WTC11 (cell line): ENCODE measurements around the gene RTP1. TPM values are rescaled to one million over a fixed set of nuclear protein-coding genes. Genes with fewer than 3 reads are reported as not detected.
A peak's percentile ranks its signal among the peaks of the same experiment; 100 is the strongest.

Experiments used
- ATAC-seq: fragments of 200-7000 bp; cut with Tn5 transposase; 2 replicates; pipeline ENCODE4 v1.10.0; 2021; ENCODE audit warnings: mild to moderate bottlenecking, moderate library complexity
- CTCF ChIA-PET: fragments of 300-600 bp; sonication (Branson Sonifier 250); formaldehyde crosslinking; loops from one replicate; lab custom pipeline; 2021; ENCODE audit warnings: antibody characterized with exemption; lab: Charles Lee
- POLR2A ChIA-PET: fragments of 350-600 bp; sonication (Branson Sonifier 250); formaldehyde crosslinking; loops from one replicate; lab custom pipeline; 2021; ENCODE audit warnings: antibody characterized with exemption; lab: Charles Lee
- DNase-seq: peaks from one replicate; pipeline ENCODE4 v3.0.0; 2021; ENCODE audit warnings: low spot score
- H3K27ac Mint-ChIP-seq: 2 replicates; pipeline ENCODE4 v1.8.0; 2021; ENCODE audit warnings: mixed read lengths
- H3K27me3 Mint-ChIP-seq: 2 replicates; pipeline ENCODE4 v1.8.0; 2021; ENCODE audit warnings: low read depth, mild to moderate bottlenecking, moderate library complexity, mixed read lengths
- H3K36me3 Mint-ChIP-seq: 2 replicates; pipeline ENCODE4 v1.8.0; 2021; ENCODE audit warnings: mixed read lengths
- H3K4me1 Mint-ChIP-seq: 2 replicates; pipeline ENCODE4 v1.8.0; 2022; ENCODE audit warnings: mixed read lengths
- H3K4me3 Mint-ChIP-seq: 2 replicates; pipeline ENCODE4 v1.8.0; 2021; ENCODE audit warnings: mild to moderate bottlenecking, moderate library complexity, mixed read lengths
- H3K9me3 Mint-ChIP-seq: 2 replicates; pipeline ENCODE4 v1.8.0; 2021; ENCODE audit warnings: mixed read lengths
- ATF2 ChIP-seq: sonication (generic); formaldehyde crosslinking; IDR thresholded peaks from 2 replicates; pipeline ENCODE4 v1.8.1; 2022; ENCODE audit warnings: low read depth, missing genetic modification reagents, borderline replicate concordance
- CREM ChIP-seq: sonication (generic); formaldehyde crosslinking; IDR thresholded peaks from 2 replicates; pipeline ENCODE4 v1.8.1; 2022; ENCODE audit warnings: mild to moderate bottlenecking, missing genetic modification reagents, moderate library complexity
- ERG ChIP-seq: fragments of 250-450 bp; sonication (Bioruptor Pico); IDR thresholded peaks from 2 replicates; pipeline ENCODE4 v1.8.0; 2021; ENCODE audit warnings: mild to moderate bottlenecking
- FOXP1 ChIP-seq: sonication (generic); formaldehyde crosslinking; IDR thresholded peaks from 2 replicates; pipeline ENCODE4 v1.8.0; 2022; ENCODE audit warnings: missing genetic modification reagents, mild to moderate bottlenecking, moderate library complexity, borderline replicate concordance
- GABPB1 ChIP-seq: sonication (generic); formaldehyde crosslinking; IDR thresholded peaks from 2 replicates; pipeline ENCODE4 v1.8.1; 2023; ENCODE audit warnings: mild to moderate bottlenecking, missing genetic modification reagents
- GRHL2 ChIP-seq: fragments of 250-450 bp; sonication (Bioruptor Pico); IDR thresholded peaks from 2 replicates; pipeline ENCODE4 v1.8.0; 2022; ENCODE audit warnings: mild to moderate bottlenecking, moderate library complexity; ENCODE audit not compliant: insufficient replicate concordance, severe bottlenecking
- HMGXB4 ChIP-seq: sonication (generic); formaldehyde crosslinking; IDR thresholded peaks from 2 replicates; pipeline ENCODE4 v1.8.1; 2023; ENCODE audit warnings: mild to moderate bottlenecking, moderate library complexity, missing genetic modification reagents
- JUN ChIP-seq: sonication (generic); formaldehyde crosslinking; IDR thresholded peaks from 2 replicates; pipeline ENCODE4 v1.8.0; 2023; ENCODE audit warnings: mild to moderate bottlenecking, missing genetic modification reagents
- KAT7 ChIP-seq: sonication (generic); formaldehyde crosslinking; IDR thresholded peaks from 2 replicates; pipeline ENCODE4 v1.8.1; 2023; ENCODE audit warnings: missing genetic modification reagents, mild to moderate bottlenecking, borderline replicate concordance
- RORB ChIP-seq: fragments of 250-450 bp; sonication (Bioruptor Pico); IDR thresholded peaks from 2 replicates; pipeline ENCODE4 v1.9.0; 2021; ENCODE audit warnings: mild to moderate bottlenecking
- SMAD4 ChIP-seq: sonication (generic); formaldehyde crosslinking; IDR thresholded peaks from 2 replicates; pipeline ENCODE4 v1.8.0; 2022; ENCODE audit warnings: mild to moderate bottlenecking, missing genetic modification reagents
- SP1 ChIP-seq: sonication (generic); formaldehyde crosslinking; conservative IDR thresholded peaks from 2 replicates; pipeline ENCODE4 v1.8.1; 2022; ENCODE audit warnings: missing genetic modification reagents
- STAT6 ChIP-seq: sonication (generic); formaldehyde crosslinking; conservative IDR thresholded peaks from 2 replicates; pipeline ENCODE4 v1.8.1; 2023; ENCODE audit warnings: mild to moderate bottlenecking, low read depth, missing genetic modification reagents, moderate library complexity
- TEAD4 ChIP-seq: sonication (generic); formaldehyde crosslinking; IDR thresholded peaks from 2 replicates; pipeline ENCODE4 v1.8.0; 2022; ENCODE audit warnings: mild to moderate bottlenecking, missing genetic modification reagents
- TP53 ChIP-seq: sonication (generic); formaldehyde crosslinking; IDR thresholded peaks from 2 replicates; pipeline ENCODE4 v1.8.1; 2023; ENCODE audit warnings: mild to moderate bottlenecking, missing genetic modification reagents
- USF1 ChIP-seq: sonication (generic); formaldehyde crosslinking; IDR thresholded peaks from 2 replicates; pipeline ENCODE4 v1.8.0; 2022; ENCODE audit warnings: mild to moderate bottlenecking, missing genetic modification reagents
- ZNF138 ChIP-seq: sonication (generic); formaldehyde crosslinking; conservative IDR thresholded peaks from 2 replicates; pipeline ENCODE4 v1.8.1; 2022; ENCODE audit warnings: mild to moderate bottlenecking, moderate library complexity, missing genetic modification reagents
- ZNF416 ChIP-seq: fragments of 250-450 bp; sonication (Bioruptor Pico); IDR thresholded peaks from 2 replicates; pipeline ENCODE4 v1.9.0; 2021; ENCODE audit warnings: mild to moderate bottlenecking, inconsistent platforms
- ZNF423 ChIP-seq: fragments of 250-450 bp; sonication (Bioruptor Pico); IDR thresholded peaks from 2 replicates; pipeline ENCODE4 v2.1.2; 2022; ENCODE audit warnings: mild to moderate bottlenecking, moderate library complexity
- total RNA-seq: library from RNA; stranded (reverse); gene quantifications from 3 replicates; pipeline ENCODE4 v1.2.3, GENCODE V29; 2021
- TF ChIP-seq, protein P1 (sequence below): sonication (generic); formaldehyde crosslinking; IDR thresholded peaks from 2 replicates; pipeline ENCODE4 v1.8.0; 2022; ENCODE audit warnings: mild to moderate bottlenecking, missing genetic modification reagents
- TF ChIP-seq, protein P2 (sequence below): sonication (generic); formaldehyde crosslinking; IDR thresholded peaks from 2 replicates; pipeline ENCODE4 v1.8.0; 2023; ENCODE audit warnings: missing genetic modification reagents
- TF ChIP-seq, protein P3 (sequence below): sonication (generic); formaldehyde crosslinking; IDR thresholded peaks from 2 replicates; pipeline ENCODE4 v1.8.0; 2022; ENCODE audit warnings: mild to moderate bottlenecking, missing genetic modification reagents

RTP1 gene
- total RNA-seq, 1 experiment from 2014 or later, result 5.6 TPM

- TF ChIP-seq ZNF416 (CRISPR knock-in tag), result no peak
- TF ChIP-seq SP1 (CRISPR knock-in tag), result no peak
- no peak for TF ChIP-seq ZNF138
- no peak for TF ChIP-seq TP53 (CRISPR knock-in tag)
- no peak for TF ChIP-seq GABPB1
- no peak for TF ChIP-seq ERG (CRISPR knock-in tag)
- no peak for TF ChIP-seq RORB (CRISPR knock-in tag)
- TF ChIP-seq TEAD4, result no peak
Measured at GRCh38 chr3:187166750-187167149, 30.5 kb upstream of the RTP1 start (continued).

DNA sequence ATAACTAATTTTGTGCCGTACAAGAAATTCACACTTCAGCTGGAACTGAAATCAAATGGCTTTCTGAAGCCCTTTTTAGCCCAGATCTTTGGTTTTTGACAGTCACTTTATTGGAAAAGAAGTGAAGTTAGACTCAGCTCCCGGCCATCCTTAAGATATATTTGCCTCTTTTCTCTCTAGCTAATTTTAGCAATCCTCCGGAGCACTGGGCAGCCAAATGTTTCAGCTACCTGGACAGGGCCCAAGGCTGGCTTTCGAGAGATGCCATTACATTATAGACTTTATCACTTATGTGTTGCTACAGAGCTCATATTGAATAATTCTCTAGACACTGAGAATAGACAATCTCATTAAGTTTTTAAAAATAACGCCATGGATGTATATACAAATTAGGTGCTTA, 29.5 kb upstream of the RTP1 start:
- ChIA-PET CTCF (interaction anchor here (0.8 kb wide), 1 partner anchor 28 kb away, joined by 3 read pairs; the partner anchor contains the start of gene RPL39L), POLR2A (interaction anchor here (0.7 kb wide), 1 partner anchor 28 kb away, joined by 3 read pairs; the partner anchor contains the start of gene RPL39L)
- Mint-ChIP-seq H3K27me3 (no peaks in the 10 kb centered on the region), H3K36me3 (peaks cover 56% of the 10 kb centered on the region), H3K4me3 (no peak overlapping the region), H3K4me1 (peaks cover 69% of the 10 kb centered on the region), H3K27ac (peak overlapping the region; percentile 73), H3K9me3 (peaks cover 10% of the 10 kb centered on the region)
- TF ChIP-seq SP1 (CRISPR knock-in tag), result no peak
- TF ChIP-seq TP53 (CRISPR knock-in tag), result no peak
- no peak for TF ChIP-seq ZNF423 (CRISPR knock-in tag)
- no peak for TF ChIP-seq ATF2 (CRISPR knock-in tag)
- TF ChIP-seq HMGXB4 (CRISPR knock-in tag), result no peak
- no peak for TF ChIP-seq KAT7 (CRISPR knock-in tag)
- TF ChIP-seq JUN, result no peak
- TF ChIP-seq, protein P1, sequence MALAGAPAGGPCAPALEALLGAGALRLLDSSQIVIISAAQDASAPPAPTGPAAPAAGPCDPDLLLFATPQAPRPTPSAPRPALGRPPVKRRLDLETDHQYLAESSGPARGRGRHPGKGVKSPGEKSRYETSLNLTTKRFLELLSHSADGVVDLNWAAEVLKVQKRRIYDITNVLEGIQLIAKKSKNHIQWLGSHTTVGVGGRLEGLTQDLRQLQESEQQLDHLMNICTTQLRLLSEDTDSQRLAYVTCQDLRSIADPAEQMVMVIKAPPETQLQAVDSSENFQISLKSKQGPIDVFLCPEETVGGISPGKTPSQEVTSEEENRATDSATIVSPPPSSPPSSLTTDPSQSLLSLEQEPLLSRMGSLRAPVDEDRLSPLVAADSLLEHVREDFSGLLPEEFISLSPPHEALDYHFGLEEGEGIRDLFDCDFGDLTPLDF (CRISPR knock-in tag), result no peak
- no peak for TF ChIP-seq ZNF138
- TF ChIP-seq, protein P2, sequence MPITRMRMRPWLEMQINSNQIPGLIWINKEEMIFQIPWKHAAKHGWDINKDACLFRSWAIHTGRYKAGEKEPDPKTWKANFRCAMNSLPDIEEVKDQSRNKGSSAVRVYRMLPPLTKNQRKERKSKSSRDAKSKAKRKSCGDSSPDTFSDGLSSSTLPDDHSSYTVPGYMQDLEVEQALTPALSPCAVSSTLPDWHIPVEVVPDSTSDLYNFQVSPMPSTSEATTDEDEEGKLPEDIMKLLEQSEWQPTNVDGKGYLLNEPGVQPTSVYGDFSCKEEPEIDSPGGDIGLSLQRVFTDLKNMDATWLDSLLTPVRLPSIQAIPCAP, result no peak
- TF ChIP-seq CREM (CRISPR knock-in tag), result no peak
- no peak for ATAC-seq
- DNase-seq, result no peak

- Mint-ChIP-seq H3K27ac (no peak overlapping the region), H3K4me1 (peaks cover 73% of the 10 kb centered on the region), H3K36me3 (peaks cover 58% of the 10 kb centered on the region), H3K9me3 (peaks cover 10% of the 10 kb centered on the region), H3K4me3 (no peak overlapping the region), H3K27me3 (no peaks in the 10 kb centered on the region; the same call in 1 of the 2 replicates)
- ATAC-seq, result no peak
- ChIA-PET POLR2A (no interaction called here), CTCF (interaction anchor here (0.7 to 1.9 kb wide), 2 partner anchors 19 to 30 kb away, joined by 3 to 5 read pairs; partner anchors contain the start of gene RPL39L)
- DNase-seq, result no peak
- TF ChIP-seq GRHL2 (CRISPR knock-in tag) (no peak), SMAD4 (CRISPR knock-in tag) (no peak), STAT6 (CRISPR knock-in tag) (no peak), USF1 (CRISPR knock-in tag) (no peak), FOXP1 (CRISPR knock-in tag) (no peak)
- TF ChIP-seq, protein P3, sequence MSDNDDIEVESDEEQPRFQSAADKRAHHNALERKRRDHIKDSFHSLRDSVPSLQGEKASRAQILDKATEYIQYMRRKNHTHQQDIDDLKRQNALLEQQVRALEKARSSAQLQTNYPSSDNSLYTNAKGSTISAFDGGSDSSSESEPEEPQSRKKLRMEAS (CRISPR knock-in tag), result no peak
Measured at GRCh38 chr3:187169231-187169960, 27.9 kb upstream of the RTP1 start.
